Testis (tissue), 2 donors: Measurements from ENCODE around the gene PLAAT5.

Source experiments
- CTCF ChIP-seq, 3 experiments: fragments of 450-650 bp in 2 of 3; fragments of 200-600 bp in 1 of 3; sonication (generic) in 1 of 3; IDR thresholded peaks; one replicate each; pipeline ENCODE4 v1.5.1; 2016 to 2019; ENCODE audit warnings: antibody characterized with exemption in 3 of 3, mild to moderate bottlenecking in 2 of 3, moderate library complexity in 1 of 3
- POLR2A ChIP-seq: fragments of 450-650 bp; IDR thresholded peaks from one replicate; pipeline ENCODE4 v1.6.1; 2017; ENCODE audit warnings: antibody characterized with exemption, mild to moderate bottlenecking, moderate library complexity

GRCh38 chr11:63504054-63504453 is 13.1 kb upstream of the PLAAT5 start:
- TF ChIP-seq CTCF (IDR thresholded peaks at IDR 0.05) = no peak
- TF ChIP-seq POLR2A = no peak
